B cell (primary cell): ENCODE data around the gene PLAC8L1.

ENCODE experiments used
- EZH2 ChIP-seq: IDR thresholded peaks from 2 replicates; pipeline ENCODE4 v1.6.1; 2012; ENCODE audit warnings: borderline replicate concordance, low read depth, mild to moderate bottlenecking, moderate library complexity, low read length; ENCODE audit not compliant: insufficient read depth, poor library complexity, severe bottlenecking
- TF ChIP-seq, protein P1 (sequence below): fragments of 200-600 bp; IDR thresholded peaks from one replicate; pipeline ENCODE4 v1.8.0; 2022; ENCODE audit warnings: antibody characterized with exemption, mild to moderate bottlenecking

DNA sequence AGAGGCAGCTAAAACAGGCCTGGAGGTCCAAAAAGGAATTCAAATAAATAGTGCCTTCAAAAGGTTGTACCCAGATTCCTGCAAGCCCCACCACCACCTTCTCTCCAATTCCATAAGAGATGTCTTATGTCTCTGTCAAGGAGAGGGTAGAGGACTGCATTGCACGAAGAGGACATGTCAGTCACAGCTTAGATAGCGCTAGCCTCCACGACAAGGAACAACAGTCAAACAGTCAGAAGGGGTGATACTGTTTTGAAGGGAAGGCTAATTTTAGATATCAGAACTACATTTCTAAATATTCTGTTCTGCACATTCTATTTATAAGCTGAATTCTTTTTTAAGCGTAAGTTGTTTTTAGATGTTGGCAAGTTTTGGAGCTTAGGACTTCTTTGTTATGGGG is 34.2 kb downstream of the PLAC8L1 start:
- TF ChIP-seq, protein P1, sequence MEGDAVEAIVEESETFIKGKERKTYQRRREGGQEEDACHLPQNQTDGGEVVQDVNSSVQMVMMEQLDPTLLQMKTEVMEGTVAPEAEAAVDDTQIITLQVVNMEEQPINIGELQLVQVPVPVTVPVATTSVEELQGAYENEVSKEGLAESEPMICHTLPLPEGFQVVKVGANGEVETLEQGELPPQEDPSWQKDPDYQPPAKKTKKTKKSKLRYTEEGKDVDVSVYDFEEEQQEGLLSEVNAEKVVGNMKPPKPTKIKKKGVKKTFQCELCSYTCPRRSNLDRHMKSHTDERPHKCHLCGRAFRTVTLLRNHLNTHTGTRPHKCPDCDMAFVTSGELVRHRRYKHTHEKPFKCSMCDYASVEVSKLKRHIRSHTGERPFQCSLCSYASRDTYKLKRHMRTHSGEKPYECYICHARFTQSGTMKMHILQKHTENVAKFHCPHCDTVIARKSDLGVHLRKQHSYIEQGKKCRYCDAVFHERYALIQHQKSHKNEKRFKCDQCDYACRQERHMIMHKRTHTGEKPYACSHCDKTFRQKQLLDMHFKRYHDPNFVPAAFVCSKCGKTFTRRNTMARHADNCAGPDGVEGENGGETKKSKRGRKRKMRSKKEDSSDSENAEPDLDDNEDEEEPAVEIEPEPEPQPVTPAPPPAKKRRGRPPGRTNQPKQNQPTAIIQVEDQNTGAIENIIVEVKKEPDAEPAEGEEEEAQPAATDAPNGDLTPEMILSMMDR: no peak
- no peak for TF ChIP-seq EZH2
